Cardiac fibroblast (primary cell): Measurements from ENCODE around the gene PTGES3L.

Experiments
- DNase-seq, 2 donors: peaks; one replicate each; pipeline versions ENCODE4 v3.0.0 to v3.0.0-alpha.2; 2010; ENCODE audit warnings: low read depth in 2 of 2
- H3K4me3 ChIP-seq, 2 donors: replicated peaks in 1 of 2; 1 replicate in 1 of 2; 2 replicates in 1 of 2; pipeline ENCODE4 v1.5.1; 2011; ENCODE audit warnings: low read depth in 2 of 2, low read length in 2 of 2, mild to moderate bottlenecking in 2 of 2, moderate library complexity in 1 of 2
- CTCF ChIP-seq: IDR thresholded peaks from one replicate; pipeline ENCODE4 v1.5.1; 2011; ENCODE audit warnings: low read depth, mild to moderate bottlenecking, low read length, inconsistent platforms

PTGES3L gene

GRCh38 chr17:42979511-42980273, at the start of gene PTGES3L:
Gene PTGES3L, minus strand, starts transcription at chr17:42980080. Its CDS starts 27 bp downstream, at chr17:42980053.
- no peak for TF ChIP-seq CTCF
- DNase-seq: peak; percentile 45 to 49
- H3K4me3 ChIP-seq: peak within 1 kb of the TSS; percentile 77 to 93

GRCh38 chr17:43028221-43028861, 48.5 kb upstream of the PTGES3L start:
- no peak for TF ChIP-seq CTCF

DNA sequence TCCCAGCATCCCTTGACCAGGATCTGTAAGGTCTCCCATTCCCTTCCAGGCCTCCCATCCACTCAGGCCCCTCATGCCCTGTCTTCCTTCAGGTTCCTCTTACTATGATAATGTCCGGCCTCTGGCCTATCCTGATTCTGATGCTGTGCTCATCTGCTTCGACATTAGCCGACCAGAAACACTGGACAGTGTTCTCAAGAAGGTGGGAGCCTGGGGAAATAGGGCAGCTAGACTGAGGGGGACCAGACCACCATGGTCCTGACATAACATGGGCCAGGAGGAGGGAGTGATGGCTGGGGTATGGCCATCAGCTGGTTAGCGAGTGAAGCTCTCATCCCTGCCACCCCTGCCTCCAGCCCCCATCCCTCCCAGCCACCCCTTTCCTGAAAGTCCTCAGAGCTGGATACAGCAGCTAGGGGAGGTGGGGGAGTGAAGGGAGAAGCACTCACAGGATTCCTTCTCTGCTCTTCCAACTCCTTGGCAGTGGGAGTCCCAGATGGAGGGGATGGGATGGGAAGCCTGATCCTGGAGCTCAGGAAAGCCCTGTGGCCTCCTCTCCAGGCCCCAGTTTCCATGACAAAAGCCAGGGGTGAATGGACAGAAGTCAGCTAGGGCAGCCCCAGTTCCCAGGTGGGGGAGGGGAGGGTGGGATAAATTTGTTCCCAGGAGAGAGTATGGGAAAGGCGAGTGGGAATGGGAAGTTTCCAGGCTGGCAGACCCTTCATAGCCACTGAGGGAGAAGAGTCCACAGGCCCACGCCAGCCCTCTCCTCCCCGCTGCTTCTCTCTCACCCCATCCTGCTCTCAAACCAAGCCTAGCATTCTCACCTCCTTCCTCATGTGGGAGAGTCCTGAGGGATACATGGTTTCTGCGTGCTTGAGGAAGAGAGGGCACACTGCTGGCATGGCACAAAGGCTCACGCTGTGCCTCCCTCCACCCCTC, 47.5 kb upstream of the PTGES3L start:
- no peak for TF ChIP-seq CTCF
- H3K4me3 ChIP-seq: no peak overlapping the region
- no peak for DNase-seq

More at GRCh38 chr17:43028221-43028861, 48.5 kb upstream of the PTGES3L start:
- no peak for DNase-seq
- no peak overlapping the region for H3K4me3 ChIP-seq

DNA sequence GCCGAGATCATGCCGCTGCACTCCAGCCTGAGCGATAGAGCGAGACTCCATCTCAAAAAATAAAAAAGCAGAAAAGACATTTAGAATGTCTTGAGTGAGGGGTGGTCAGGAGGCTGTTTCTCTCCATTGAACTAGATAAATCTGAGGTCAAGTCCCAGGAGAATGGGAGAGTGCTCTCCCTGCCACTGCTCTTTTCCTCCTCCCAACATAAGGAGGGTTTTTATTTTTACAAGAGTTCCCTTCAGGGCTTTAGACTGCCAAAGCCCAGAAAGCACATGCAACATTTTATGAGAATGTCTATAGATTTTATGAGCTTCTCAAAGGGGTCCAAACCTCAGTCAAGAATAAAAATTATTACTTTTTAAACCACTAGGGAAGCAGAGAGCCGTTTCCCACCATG, 46.7 kb upstream of the PTGES3L start:
- no peak for TF ChIP-seq CTCF
- H3K4me3 ChIP-seq: no peak overlapping the region
- no peak for DNase-seq

DNA sequence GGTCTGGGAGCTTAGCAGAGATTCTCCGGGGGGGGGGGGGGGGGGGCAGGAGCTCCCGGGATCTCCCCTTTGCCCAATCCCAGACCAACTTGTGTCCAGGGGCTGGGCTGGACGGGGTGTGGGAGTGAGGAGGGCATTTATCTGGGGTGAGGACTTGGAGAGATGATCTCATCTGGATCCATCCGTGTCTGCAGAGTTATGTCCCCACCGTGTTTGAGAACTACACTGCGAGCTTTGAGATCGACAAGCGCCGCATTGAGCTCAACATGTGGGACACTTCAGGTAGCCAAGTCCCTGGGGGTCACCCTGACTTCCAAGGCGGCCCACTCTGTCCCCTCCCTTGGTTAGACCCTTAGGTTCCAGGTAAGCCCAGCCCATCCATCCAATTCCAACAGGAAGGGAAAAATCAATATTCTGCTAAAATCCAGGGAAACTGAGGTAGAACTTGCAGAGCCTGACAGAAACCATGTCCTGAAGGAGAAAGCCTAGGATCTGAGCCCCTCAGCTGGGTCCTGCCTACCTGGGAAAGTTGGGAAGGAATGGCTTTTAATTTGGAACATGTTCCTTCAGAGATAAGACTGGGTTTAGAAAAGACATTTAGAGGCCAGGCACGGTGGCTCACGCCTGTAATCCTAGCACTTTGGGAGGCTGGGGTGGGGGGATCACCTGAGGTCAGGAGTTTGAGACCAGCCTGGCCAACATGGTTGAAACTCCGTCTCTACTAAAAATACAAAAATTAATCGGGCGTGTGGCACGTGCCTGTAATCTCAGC, 46.1 kb upstream of the PTGES3L start:
- no peak overlapping the region for H3K4me3 ChIP-seq
- DNase-seq: no peak
- TF ChIP-seq CTCF: no peak

DNA sequence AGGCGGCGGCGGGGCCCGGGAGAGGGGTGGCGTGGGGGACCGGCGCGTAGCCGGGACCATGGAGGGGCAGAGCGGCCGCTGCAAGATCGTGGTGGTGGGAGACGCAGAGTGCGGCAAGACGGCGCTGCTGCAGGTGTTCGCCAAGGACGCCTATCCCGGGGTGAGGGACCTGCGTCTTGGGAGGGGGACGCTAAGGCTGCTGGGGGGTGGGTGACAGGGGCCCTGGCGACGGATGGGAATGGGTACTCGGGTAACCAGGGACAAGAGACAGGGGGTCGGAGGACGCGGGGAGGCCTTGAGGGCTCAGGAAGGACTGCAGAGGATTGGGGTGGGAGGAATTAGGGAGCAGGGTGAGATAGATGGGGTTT, 45.4 kb upstream of the PTGES3L start:
- DNase-seq: no peak
- H3K4me3 ChIP-seq: peak overlapping the region; percentile 38 to 46
- no peak for TF ChIP-seq CTCF
